NB4 (cell line): ENCODE results near the gene HDAC4.

Experiments
- CTCF ChIP-seq: IDR thresholded peaks from one replicate; pipeline ENCODE4 v1.5.1; 2012; ENCODE audit warnings: low read depth, low read length
- MYC ChIP-seq: IDR thresholded peaks from 2 replicates; pipeline ENCODE4 v1.6.1; 2011; ENCODE audit warnings: low read depth, low read length
- POLR2A ChIP-seq: IDR thresholded peaks from 2 replicates; pipeline ENCODE4 v1.6.1; 2011; ENCODE audit warnings: mild to moderate bottlenecking; ENCODE audit not compliant: insufficient read length; ENCODE audit errors: extremely low read depth
- TF ChIP-seq, protein P1 (sequence below): IDR thresholded peaks from 2 replicates; pipeline ENCODE4 v1.6.1; 2011; ENCODE audit warnings: low read depth, low read length

DNA sequence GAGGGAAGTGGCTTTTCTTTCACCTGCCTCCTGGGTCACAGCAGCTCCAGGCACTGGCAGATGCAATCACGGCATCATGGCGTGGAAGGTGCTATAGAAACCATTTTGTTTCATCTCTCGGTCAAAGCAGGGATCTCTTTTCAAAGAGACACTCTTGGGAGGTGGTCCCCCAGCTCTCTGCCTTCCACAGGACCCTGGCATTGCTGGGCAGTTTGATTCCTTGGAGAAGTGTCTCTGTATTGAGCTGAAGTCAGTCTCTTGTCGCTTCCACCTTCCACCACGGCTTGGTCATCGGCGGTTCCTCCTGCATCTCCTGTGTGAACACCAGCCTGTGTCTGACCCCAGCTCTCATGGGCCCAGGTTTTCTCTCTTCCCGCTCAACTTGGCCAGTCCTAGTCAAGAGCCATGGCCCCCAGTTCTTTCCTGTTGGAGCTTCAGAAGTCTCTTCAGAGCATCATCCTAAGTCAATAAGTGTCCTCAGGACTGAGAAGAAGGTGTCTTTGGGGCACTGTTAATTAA, 42.3 kb upstream of the HDAC4 start:
- TF ChIP-seq, protein P1, sequence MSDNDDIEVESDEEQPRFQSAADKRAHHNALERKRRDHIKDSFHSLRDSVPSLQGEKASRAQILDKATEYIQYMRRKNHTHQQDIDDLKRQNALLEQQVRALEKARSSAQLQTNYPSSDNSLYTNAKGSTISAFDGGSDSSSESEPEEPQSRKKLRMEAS = no peak
- TF ChIP-seq CTCF (no peak), POLR2A (no peak), MYC (no peak)
